Measurements from ENCODE around the gene FBXW11. TPM values are rescaled to one million over a fixed set of nuclear protein-coding genes. Genes with fewer than 3 reads are reported as not detected.

FBXW11 gene
- total RNA-seq, 1 experiment from 2014 or later, result 52.2 TPM

GRCh38 chr5:171840711-171841522 is 165.5 kb downstream of the FBXW11 start (continued):
- TF ChIP-seq ZNF512 (CRISPR knock-in tag; IDR thresholded peaks at IDR 0.05; ENCODE audit: borderline replicate concordance) (no peak), ZNF281 (CRISPR knock-in tag; IDR thresholded peaks at IDR 0.05) (no peak), ZNF138 (CRISPR knock-in tag; conservative IDR thresholded peaks at IDR 0.05) (no peak), NR3C1 (CRISPR knock-in tag; conservative IDR thresholded peaks at IDR 0.05; ENCODE audit: low read depth) (no peak)

- H3K36me3 Mint-ChIP-seq, result no peaks in the 10 kb centered on the region
- DNase-seq (ENCODE audit: low spot score) (no peak), ATAC-seq (peak; percentile 70)
- CTCF ChIA-PET, result interaction anchor here (1.0 to 1.3 kb wide), 3 partner anchors 12 to 219 kb away, joined by 3 to 4 read pairs (median 4); no protein-coding TSS in a partner anchor
- POLR2A ChIA-PET, result interaction anchor here (0.6 kb wide), 1 partner anchor 422 kb away, joined by 3 read pairs; no protein-coding TSS in a partner anchor
- H3K27me3 Mint-ChIP-seq (ENCODE audit: low read depth), result peaks cover 3% of the 10 kb centered on the region; the same call in 1 of the 2 replicates
- H3K4me1 Mint-ChIP-seq, result peaks cover 8% of the 10 kb centered on the region
- no peak overlapping the region for H3K27ac Mint-ChIP-seq
- TF ChIP-seq ARID4B (CRISPR knock-in tag; IDR thresholded peaks at IDR 0.05; ENCODE audit: borderline replicate concordance) (no peak), NFATC4 (CRISPR knock-in tag; IDR thresholded peaks at IDR 0.05) (no peak), ETV6 (CRISPR knock-in tag; IDR thresholded peaks at IDR 0.05) (no peak), USF1 (CRISPR knock-in tag; IDR thresholded peaks at IDR 0.05) (peak; percentile 57; the same call in 1 of the 2 replicates), NFYB (CRISPR knock-in tag; conservative IDR thresholded peaks at IDR 0.05; ENCODE audit: low read depth) (peak; percentile 39; the same call in 1 of the 2 replicates), USF2 (CRISPR knock-in tag; IDR thresholded peaks at IDR 0.05) (peak; percentile 82), FOXP4 (CRISPR knock-in tag; IDR thresholded peaks at IDR 0.05) (no peak), ZSCAN18 (CRISPR knock-in tag; IDR thresholded peaks at IDR 0.05) (no peak)
- H3K4me3 Mint-ChIP-seq, result no peak overlapping the region
- H3K9me3 Mint-ChIP-seq, result no peaks in the 10 kb centered on the region; the same call in 1 of the 2 replicates
Measured at GRCh38 chr5:171840066-171840465, 166.4 kb downstream of the FBXW11 start.
